Activated effector memory CD4-positive, alpha-beta T cell treated with anti-CD3 and anti-CD28 coated beads, Interleukin-2, amount 50 U/mL, for 16 hours (primary cell): ENCODE measurements around the gene ZNF195.
"Not testable (repeated sequence)": the region's sequence is repeated elsewhere in the genome, so short reads cannot be mapped to it uniquely, and the experiment has no call there.

Experiments used
- DNase-seq: peaks from one replicate; pipeline ENCODE4 v3.0.0-alpha.2; 2020

The ZNF195 gene

GRCh38 chr11:3402181-3402860, 23.4 kb upstream of the ZNF195 start:
- DNase-seq: not testable (repeated sequence)

- DNase-seq: not testable (repeated sequence)
These were observed 22.1 kb upstream of the ZNF195 start for GRCh38 chr11:3401052-3401451.

- not testable (repeated sequence) for DNase-seq
These were observed 19.6 kb upstream of the ZNF195 start for GRCh38 chr11:3398509-3398908.

DNA sequence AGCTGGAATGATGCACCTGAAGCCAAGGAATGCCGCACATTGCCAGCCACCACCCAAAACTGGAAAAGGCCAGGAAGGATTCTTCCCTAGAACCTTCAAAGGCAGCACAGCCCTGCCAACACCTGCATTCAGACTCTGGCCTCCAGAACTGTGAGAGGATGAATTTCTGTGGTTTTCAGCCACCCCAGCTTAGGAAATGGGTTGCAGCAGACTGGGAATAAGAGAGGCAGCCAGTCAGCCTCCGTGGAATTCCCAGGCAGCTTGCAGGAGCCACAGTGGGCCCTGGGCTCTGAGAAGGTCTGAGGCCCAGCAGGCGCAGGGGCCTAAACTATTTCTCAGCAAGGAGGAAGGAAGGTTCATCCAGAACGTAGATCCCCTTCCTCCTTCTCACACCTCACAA, 19.2 kb upstream of the ZNF195 start:
- DNase-seq: not testable (repeated sequence)

DNA sequence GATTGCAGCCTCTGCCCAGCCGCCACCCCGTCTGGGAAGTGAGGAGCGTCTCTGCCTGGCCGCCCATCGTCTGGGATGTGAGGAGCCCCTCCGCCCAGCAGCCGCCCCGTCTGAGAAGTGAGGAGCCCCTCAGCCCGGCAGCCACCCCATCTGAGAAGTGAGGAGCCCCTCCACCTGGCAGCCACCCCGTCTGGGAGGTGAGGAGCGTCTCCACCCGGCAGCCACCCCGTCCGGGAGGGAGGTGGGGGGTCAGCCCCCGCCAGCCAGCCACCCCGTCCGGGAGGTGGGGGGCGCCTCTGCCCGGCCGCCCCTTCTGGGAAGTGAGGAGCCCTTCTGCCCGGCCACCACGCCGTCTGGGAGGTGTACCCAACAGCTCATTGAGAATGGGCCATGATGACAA, 18.3 kb upstream of the ZNF195 start:
- not testable (repeated sequence) for DNase-seq

GRCh38 chr11:3395468-3395867, 16.5 kb upstream of the ZNF195 start:
- DNase-seq: not testable (repeated sequence)

- not testable (repeated sequence) for DNase-seq
These were observed 16.0 kb upstream of the ZNF195 start for GRCh38 chr11:3394956-3395355.

DNA sequence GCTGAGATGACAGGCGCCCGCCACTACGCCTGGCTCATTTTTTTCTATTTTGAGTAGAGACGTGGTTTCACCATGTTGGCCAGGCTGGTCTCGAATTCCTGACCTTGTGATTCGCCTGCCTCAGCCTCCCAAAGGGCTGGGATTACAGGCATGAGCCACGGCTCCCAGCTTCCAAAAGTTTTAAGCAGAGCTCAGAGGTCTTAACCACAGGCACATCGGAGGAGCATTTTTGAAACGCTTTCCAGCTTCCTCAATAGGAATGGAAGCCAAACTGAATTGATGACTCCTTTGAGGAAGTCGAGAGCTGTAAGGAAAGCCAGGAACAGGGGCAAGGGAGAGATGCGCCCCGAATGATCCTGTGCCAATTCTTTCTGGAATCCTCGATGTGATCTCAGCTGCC, 14.5 kb upstream of the ZNF195 start:
- not testable (repeated sequence) for DNase-seq

DNA sequence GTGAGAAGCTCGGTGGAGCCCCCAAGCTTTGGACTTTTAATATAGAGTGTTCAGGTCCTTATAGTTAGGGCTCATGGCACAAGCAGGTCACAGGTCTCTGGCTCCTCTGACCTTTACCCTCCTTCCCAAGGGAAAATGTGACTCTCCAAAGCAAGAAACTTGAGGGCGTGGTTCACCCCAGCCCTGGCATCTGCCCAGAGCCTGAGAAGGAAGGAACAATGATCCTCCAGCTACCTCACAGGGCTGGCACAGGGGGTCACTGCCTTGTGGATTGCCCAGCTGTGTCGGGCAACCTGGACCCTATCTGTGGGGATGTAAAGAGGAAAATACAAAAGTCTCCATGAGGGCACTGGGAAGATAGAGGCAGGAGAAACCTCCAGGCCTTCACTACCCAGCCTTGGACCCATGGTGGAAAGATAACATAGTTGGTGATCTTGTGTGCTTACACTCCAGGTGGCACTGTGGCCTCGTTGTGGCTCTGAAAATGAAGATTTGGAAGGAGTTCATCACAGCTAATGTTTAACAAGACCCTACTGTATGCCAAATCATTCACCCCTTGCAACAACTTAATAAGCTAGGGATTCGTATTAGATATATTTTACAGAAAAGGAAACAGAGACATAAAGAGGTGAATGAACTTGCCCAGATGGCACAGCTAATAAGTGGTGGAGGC, 3.8 kb upstream of the ZNF195 start:
- DNase-seq: no peak

- no peak for DNase-seq
These were observed 2.8 kb upstream of the ZNF195 start for GRCh38 chr11:3381794-3382193.

DNA sequence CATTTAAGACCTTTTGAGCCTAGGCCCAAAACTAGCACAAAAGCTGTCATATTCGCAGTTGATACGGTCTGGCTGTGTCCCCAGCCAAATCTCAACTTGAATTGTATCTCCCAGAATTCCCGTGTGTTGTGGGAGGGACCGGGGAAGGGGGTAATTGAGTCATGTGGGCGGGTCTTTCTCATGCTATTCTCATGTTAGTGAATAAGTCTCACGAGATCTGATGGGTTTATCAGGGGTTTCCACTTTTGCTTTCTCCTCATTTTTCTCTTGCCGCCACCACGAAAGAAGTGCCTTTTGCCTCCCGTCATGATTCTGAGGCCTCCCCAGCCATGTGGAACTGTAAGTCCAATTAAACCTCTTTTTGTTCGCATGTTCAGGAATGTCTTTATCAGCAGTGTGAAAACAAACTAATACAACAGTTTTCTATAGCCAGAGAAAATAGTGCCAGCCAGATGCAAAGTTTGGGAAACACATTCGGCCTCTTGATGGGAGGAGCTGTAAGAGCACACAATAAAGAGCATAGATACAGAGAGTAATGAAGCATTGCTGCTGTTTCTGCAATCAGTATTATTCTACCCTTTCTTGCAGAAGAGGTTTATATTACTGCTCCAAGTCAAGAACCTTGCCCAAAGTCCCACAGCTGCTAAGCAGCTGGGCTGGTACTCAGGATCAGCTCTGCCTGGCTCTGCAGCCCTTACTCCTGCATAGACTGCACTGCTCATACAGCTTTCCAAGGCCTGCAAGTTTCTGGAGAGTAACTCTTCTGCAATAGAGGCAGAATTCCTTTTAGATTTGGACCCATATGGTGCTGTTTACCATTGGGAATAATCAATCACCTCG, 2.0 kb upstream of the ZNF195 start:
- DNase-seq: no peak

DNA sequence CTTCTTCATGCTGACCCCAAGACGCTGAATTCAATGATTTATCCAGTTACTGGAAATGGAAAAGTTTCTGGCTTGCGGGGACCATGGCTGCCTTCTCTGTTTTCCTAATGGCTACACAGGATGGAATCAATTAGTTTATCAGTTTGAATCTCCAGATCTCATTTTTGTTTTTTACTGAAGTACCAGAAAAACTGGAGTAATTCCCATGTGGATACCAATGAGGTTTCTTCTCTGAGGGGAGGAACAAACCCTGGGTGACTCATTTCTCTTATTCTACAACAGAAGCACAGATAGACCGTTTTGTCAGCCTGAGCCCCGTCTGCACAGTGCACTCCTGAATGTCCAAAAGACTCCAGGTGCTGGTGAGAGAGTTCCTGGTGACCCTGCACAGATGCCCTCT, 3.4 kb downstream of the ZNF195 start:
- DNase-seq: no peak

DNA sequence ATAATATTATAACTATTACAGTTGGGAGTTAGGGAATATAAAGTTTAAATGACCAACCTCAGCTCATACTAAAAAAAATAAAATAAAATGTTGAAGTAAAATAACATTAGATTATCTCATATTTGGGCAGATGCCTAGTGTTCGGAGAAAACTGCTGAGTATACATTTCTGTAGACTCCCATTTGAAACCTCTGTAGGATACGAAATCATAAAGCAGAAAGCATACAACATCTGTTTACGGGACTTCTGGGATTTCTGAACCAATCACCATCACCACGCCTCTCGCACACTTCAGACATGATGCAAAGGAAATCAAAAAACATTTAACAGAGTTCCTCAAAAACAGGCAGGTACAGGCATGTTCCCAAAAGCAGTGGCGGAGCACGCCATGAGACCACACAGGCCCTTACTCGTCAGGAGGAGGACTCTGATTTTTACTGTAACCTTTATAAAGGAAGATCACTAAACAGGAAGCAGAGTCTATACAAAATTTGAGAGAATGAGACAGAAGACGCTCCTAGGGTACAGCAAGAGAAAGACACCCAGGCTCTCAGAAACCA, 8.6 kb downstream of the ZNF195 start:
- DNase-seq: no peak

- no peak for DNase-seq
These were observed 9.6 kb downstream of the ZNF195 start for GRCh38 chr11:3369366-3369765.

- no peak for DNase-seq
These were observed 10.7 kb downstream of the ZNF195 start for GRCh38 chr11:3368199-3368598.

- DNase-seq: no peak
These were observed 11.7 kb downstream of the ZNF195 start for GRCh38 chr11:3367221-3367620.

- no peak for DNase-seq
These were observed 19.7 kb downstream of the ZNF195 start for GRCh38 chr11:3359092-3359824.

GRCh38 chr11:3357994-3358676, 20.8 kb downstream of the ZNF195 start:
- DNase-seq: no peak

- DNase-seq: no peak
These were observed 21.6 kb downstream of the ZNF195 start for GRCh38 chr11:3357302-3357701.

- no peak for DNase-seq
These were observed 22.1 kb downstream of the ZNF195 start for GRCh38 chr11:3356858-3357257.

DNA sequence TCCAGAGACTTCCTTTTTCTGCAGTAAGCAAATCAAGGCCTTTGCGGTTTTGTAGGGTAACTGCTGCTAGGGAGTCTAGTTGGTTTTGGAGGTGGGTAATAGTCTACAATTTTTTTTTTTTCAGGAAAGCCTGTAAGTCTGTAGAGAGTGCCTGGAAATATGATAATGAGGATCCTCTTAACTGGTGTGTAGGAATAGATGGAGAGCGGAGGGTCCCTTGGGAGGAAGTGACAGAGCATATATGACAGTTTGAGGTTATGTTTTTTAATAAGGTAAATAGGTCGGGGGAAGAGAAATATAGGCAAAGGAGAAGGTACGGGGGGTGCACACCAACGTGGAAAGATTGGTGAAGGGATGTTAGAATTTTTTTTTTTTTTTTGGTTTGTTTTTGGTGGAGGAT, 25.9 kb downstream of the ZNF195 start:
- DNase-seq: no peak

DNA sequence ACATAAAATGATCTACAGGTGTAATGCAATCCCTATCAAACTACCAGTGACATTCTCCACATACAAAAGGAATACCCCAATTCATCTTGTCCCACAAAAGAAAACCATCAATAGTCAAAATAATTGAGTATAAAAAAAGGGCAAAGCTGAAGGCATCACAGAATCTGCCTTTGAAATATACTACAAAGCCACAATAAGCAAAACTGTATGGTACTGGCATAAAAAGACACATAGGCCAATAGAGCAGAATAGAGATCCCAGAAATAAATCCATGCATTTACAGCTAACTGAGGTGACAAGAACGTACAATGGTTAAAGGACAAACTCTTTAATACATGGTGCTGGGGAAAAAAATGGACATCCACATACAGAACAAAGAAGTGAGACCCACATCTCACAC, 31.8 kb downstream of the ZNF195 start:
- DNase-seq: no peak
